A549 (cell line): ENCODE results near the gene MOV10. TPM values are rescaled to one million over a fixed set of nuclear protein-coding genes. Genes with fewer than 3 reads are reported as not detected.

Experiments
- ATAC-seq, 2 experiments: fragments of 200-7000 bp in 1 of 2; fragments of >200 bp in 1 of 2; cut with Nextera tagmentation in 1 of 2; cut with Tn5 transposase in 1 of 2; 3 replicates each; pipeline versions ENCODE4 v1.8.0 to v1.9.1; 2018 to 2020; ENCODE audit warnings: mild to moderate bottlenecking in 1 of 2, moderate library complexity in 1 of 2
- CTCF ChIA-PET: fragments of 300-600 bp; sonication (Branson Sonifier 250); formaldehyde crosslinking; extraction: SDS; loops from one replicate; lab custom pipeline; 2021; ENCODE audit warnings: antibody characterized with exemption, inconsistent platforms; lab: Yijun Ruan, JAX
- POLR2A ChIA-PET: fragments of 350-600 bp; formaldehyde crosslinking; extraction: SDS; loops from one replicate; lab custom pipeline; 2021; ENCODE audit warnings: antibody characterized with exemption, inconsistent platforms; lab: Yijun Ruan, JAX
- DNase-seq, 2 experiments: peaks; one replicate each; pipeline versions ENCODE4 v3.0.0 to v3.0.0-alpha.2; 2011 to 2016; ENCODE audit warnings: low read depth in 1 of 2, low spot score in 1 of 2
- FAIRE-seq: peaks from 2 replicates; lab custom pipeline; 2011; peaks lifted over from hg19 to GRCh38; lab: Jason Lieb, UNC
- H3K27ac ChIP-seq, 2 experiments: fragments of >200 bp; sonication (Bioruptor Twin); formaldehyde crosslinking; 3 replicates each; pipeline ENCODE4 v1.5.1; 2016 to 2017
- H3K4me1 ChIP-seq: fragments of >200 bp; sonication (Bioruptor Twin); formaldehyde crosslinking; 3 replicates; pipeline ENCODE4 v1.6.1; 2016
- H3K4me2 ChIP-seq: fragments of >200 bp; sonication (Bioruptor Twin); formaldehyde crosslinking; 3 replicates; pipeline ENCODE4 v1.6.1; 2016
- H3K4me3 ChIP-seq: fragments of >200 bp; sonication (Bioruptor Twin); formaldehyde crosslinking; 3 replicates; pipeline ENCODE4 v1.5.1; 2016
- H3K9me3 ChIP-seq: fragments of >200 bp; sonication (Bioruptor Twin); formaldehyde crosslinking; 3 replicates; pipeline ENCODE4 v1.6.1; 2016
- ATOH8 ChIP-seq: fragments of 250-450 bp; sonication (Bioruptor Pico); IDR thresholded peaks from 2 replicates; pipeline ENCODE4 v1.5.0; 2020; ENCODE audit warnings: low read depth, mild to moderate bottlenecking, moderate library complexity
- BCL3 ChIP-seq: fragments of >200 bp; sonication (Bioruptor Twin); formaldehyde crosslinking; IDR thresholded peaks from 3 replicates; pipeline ENCODE4 v1.6.1; 2016
- BHLHE40 ChIP-seq: IDR thresholded peaks from 2 replicates; pipeline ENCODE4 v1.6.1; 2012; ENCODE audit warnings: low read depth, low read length, inconsistent platforms
- CTCF ChIP-seq: fragments of >200 bp; sonication (Bioruptor Twin); formaldehyde crosslinking; IDR thresholded peaks from 3 replicates; pipeline ENCODE4 v1.5.1; 2016
- E2F6 ChIP-seq: IDR thresholded peaks from 2 replicates; pipeline ENCODE4 v1.6.1; 2012; ENCODE audit warnings: low read depth, borderline replicate concordance
- EHMT2 ChIP-seq: fragments of 200-600 bp; sonication (generic); IDR thresholded peaks from 2 replicates; pipeline ENCODE4 v1.6.1; 2016; ENCODE audit warnings: antibody characterized with exemption, low read depth, mild to moderate bottlenecking, moderate library complexity
- ELK1 ChIP-seq: fragments of 150-350 bp; IDR thresholded peaks from 2 replicates; pipeline ENCODE4 v1.6.1; 2014; ENCODE audit warnings: low read depth, mild to moderate bottlenecking, low read length
- FOSB ChIP-seq: fragments of 250-450 bp; sonication (Bioruptor Pico); IDR thresholded peaks from 2 replicates; pipeline ENCODE4 v1.5.0; 2020; ENCODE audit warnings: mild to moderate bottlenecking, moderate library complexity
- HOXA7 ChIP-seq: fragments of 250-450 bp; sonication (Bioruptor Pico); IDR thresholded peaks from 2 replicates; pipeline ENCODE4 v1.5.0; 2020; ENCODE audit warnings: mild to moderate bottlenecking, moderate library complexity
- JUNB ChIP-seq: fragments of >200 bp; sonication (Bioruptor Twin); formaldehyde crosslinking; IDR thresholded peaks from 2 replicates; pipeline ENCODE4 v1.6.1; 2016
- KDM5A ChIP-seq: fragments of 200-600 bp; sonication (generic); IDR thresholded peaks from 2 replicates; pipeline ENCODE4 v1.6.1; 2016; ENCODE audit warnings: antibody characterized with exemption, mild to moderate bottlenecking
- MAFK ChIP-seq: fragments of 450-650 bp; IDR thresholded peaks from 2 replicates; pipeline ENCODE4 v1.6.1; 2014; ENCODE audit not compliant: partially characterized antibody
- MAX ChIP-seq: IDR thresholded peaks from 2 replicates; pipeline ENCODE4 v1.6.1; 2012
- NPAS2 ChIP-seq: fragments of 250-450 bp; sonication (Bioruptor Pico); IDR thresholded peaks from 2 replicates; pipeline ENCODE4 v1.8.0; 2022; ENCODE audit warnings: mild to moderate bottlenecking, moderate library complexity, borderline replicate concordance
- NR3C1 ChIP-seq: fragments of >200 bp; sonication (Bioruptor Twin); formaldehyde crosslinking; IDR thresholded peaks from 3 replicates; pipeline ENCODE4 v1.6.1; 2017
- PBX3 ChIP-seq: IDR thresholded peaks from 2 replicates; pipeline ENCODE4 v1.6.1; 2012
- POLR2AphosphoS2 ChIP-seq: conservative IDR thresholded peaks from 2 replicates; pipeline ENCODE4 v1.6.1; 2012; ENCODE audit warnings: low read length, improper control_type of control experiment, inconsistent platforms
- REST ChIP-seq: fragments of 200-600 bp; sonication (generic); IDR thresholded peaks from 2 replicates; pipeline ENCODE4 v1.6.1; 2016; ENCODE audit warnings: antibody characterized with exemption, mild to moderate bottlenecking, moderate library complexity
- RFX5 ChIP-seq: fragments of 450-650 bp; IDR thresholded peaks from 2 replicates; pipeline ENCODE4 v1.7.1; 2014; ENCODE audit warnings: antibody characterized with exemption, mild to moderate bottlenecking, moderate library complexity
- SMC3 ChIP-seq: fragments of >200 bp; sonication (Bioruptor Twin); formaldehyde crosslinking; IDR thresholded peaks from 3 replicates; pipeline ENCODE4 v1.6.1; 2018; ENCODE audit warnings: inconsistent platforms
- ZFP36 ChIP-seq: fragments of 450-650 bp; IDR thresholded peaks from 2 replicates; pipeline ENCODE4 v1.6.1; 2014; ENCODE audit warnings: borderline replicate concordance; ENCODE audit not compliant: partially characterized antibody
- ZNF302 ChIP-seq: fragments of 250-450 bp; sonication (Bioruptor Pico); IDR thresholded peaks from 2 replicates; pipeline ENCODE4 v1.9.0; 2021; ENCODE audit warnings: inconsistent platforms, mild to moderate bottlenecking, moderate library complexity
- WGBS: methylation state at CpG from one replicate; pipeline ENCODE4 v1.1.6; 2017; ENCODE audit errors: missing lambda C conversion rate; 5-methylcytosine and 5-hydroxymethylcytosine counted together
- polyA plus RNA-seq, 4 experiments: library from polyadenylated mRNA; depleted of rRNA in 3 of 4; stranded (reverse); fragments of >200 nt; fragmentation: RNase III in 1 of 4; extraction: RNeasy Plus Mini Kit Qiagen cat#74134 plus additional on column Dnase treatment in 1 of 4; gene quantifications; 2 replicates in 3 of 4; 3 replicates in 1 of 4; pipeline ENCODE4 v1.2.3, GENCODE V29; 2011 to 2017

Gene MOV10
- polyA plus RNA-seq, 2 of the 4 experiments (the other 2 are of a cell fraction) = 27.3 to 37.3 TPM

- FAIRE-seq = no peak
- POLR2A ChIA-PET = interaction anchor here (0.6 to 1.8 kb wide), 10 partner anchors 26 to 283 kb away, joined by 3 to 9 read pairs (median 4); partner anchors contain the start of genes RHOC and ST7L
Measured at GRCh38 chr1:112673592-112674439, 643 bp upstream of the MOV10 start.

More at GRCh38 chr1:112673592-112674439, 643 bp upstream of the MOV10 start:
- Histone ChIP-seq H3K9me3 (no peaks in the 10 kb centered on the region), H3K4me1 (peaks cover 11% of the 10 kb centered on the region; the same call in 2 of the 3 replicates), H3K4me2 (peak overlapping the region; percentile 69), H3K27ac (peak overlapping the region; percentile 94 to 97), H3K4me3 (peak overlapping the region; percentile 92)
- CTCF ChIA-PET = interaction anchor here (0.6 to 3.8 kb wide), 19 partner anchors 9 to 283 kb away, joined by 3 to 13 read pairs (median 4); partner anchors contain the start of genes CAPZA1 and PPM1J
- peak; percentile 14 to 45 for DNase-seq
- TF ChIP-seq ATOH8 (CRISPR knock-in tag) = no peak
- TF ChIP-seq EHMT2 = no peak
- TF ChIP-seq BHLHE40 = no peak
- peak; percentile 19; the same call in 1 of the 3 replicates for TF ChIP-seq SMC3
- TF ChIP-seq MAFK = no peak
- TF ChIP-seq KDM5A = no peak
- peak; percentile 77; the same call in 1 of the 2 replicates for TF ChIP-seq HOXA7
- TF ChIP-seq CTCF = peak; percentile 25; the same call in 1 of the 3 replicates
- no peak for TF ChIP-seq RFX5
- no peak for TF ChIP-seq ELK1
- TF ChIP-seq ZFP36 = no peak
- TF ChIP-seq NPAS2 = no peak
- no peak for TF ChIP-seq BCL3
- TF ChIP-seq ZNF302 (CRISPR knock-in tag) = no peak
- no peak for TF ChIP-seq REST
- no peak for TF ChIP-seq JUNB
- no peak for TF ChIP-seq NR3C1
- TF ChIP-seq POLR2AphosphoS2 = no peak; the same call in 1 of the 2 replicates
- TF ChIP-seq E2F6 = no peak
- TF ChIP-seq MAX = no peak
- TF ChIP-seq PBX3 = no peak
- TF ChIP-seq FOSB (CRISPR knock-in tag) = peak; percentile 78; the same call in 1 of the 2 replicates
- WGBS = 6% methylated on average over 18 of the region's 18 CpGs
- ATAC-seq = peak; percentile 67 to 68
